Measurements from ENCODE around the gene MYO5B. TPM values are rescaled to one million over a fixed set of nuclear protein-coding genes. Genes with fewer than 3 reads are reported as not detected.

MYO5B gene
- polyA plus RNA-seq, 1 donor from 2014 or later = 0.42 TPM

GRCh38 chr18:50126471-50126870 lies 68.5 kb downstream of the MYO5B start:
- Histone ChIP-seq H3K4me2 (ENCODE audit: low read length) (no peak overlapping the region), H3K79me2 (replicated peaks; ENCODE audit: insufficient read depth, low read length) (no peaks in the 10 kb centered on the region), H3F3A (ENCODE audit: insufficient read depth, low read length, poor library complexity, severe bottlenecking) (no peaks in the 10 kb centered on the region), H3K9me2 (ENCODE audit: insufficient read depth, low read length) (no peaks in the 10 kb centered on the region), H3K36me3 (ENCODE audit: insufficient read depth, low read length) (no peaks in the 10 kb centered on the region), H3K4me3 (ENCODE audit: low read length) (no peak overlapping the region), H3K27ac (ENCODE audit: low read length) (no peak overlapping the region), H2AFZ (ENCODE audit: low read depth, low read length) (no peak overlapping the region), H4K20me1 (ENCODE audit: insufficient read depth) (no peaks in the 10 kb centered on the region), H3K9ac (ENCODE audit: low read length) (no peak overlapping the region), H3K27me3 (ENCODE audit: insufficient read depth, low read depth, low read length) (no peaks in the 10 kb centered on the region), H3K9me3 (ENCODE audit: low read length) (no peaks in the 10 kb centered on the region)
- TF ChIP-seq CTCF (IDR thresholded peaks at IDR 0.05; ENCODE audit: poor library complexity, severe bottlenecking) (no peak), REST (IDR thresholded peaks at IDR 0.05; ENCODE audit: borderline replicate concordance) (no peak), EZH2 (IDR thresholded peaks at IDR 0.05; ENCODE audit: borderline replicate concordance, insufficient read depth, low read length, poor library complexity, severe bottlenecking) (no peak), EP300 (conservative IDR thresholded peaks at IDR 0.05; ENCODE audit: poor library complexity, severe bottlenecking) (no peak), MXI1 (conservative IDR thresholded peaks at IDR 0.05; ENCODE audit: poor library complexity, severe bottlenecking) (no peak), POLR2AphosphoS5 (IDR thresholded peaks at IDR 0.05) (no peak), TAF1 (IDR thresholded peaks at IDR 0.05; ENCODE audit: low read depth) (no peak), SMC3 (conservative IDR thresholded peaks at IDR 0.05; ENCODE audit: poor library complexity) (no peak), RAD21 (conservative IDR thresholded peaks at IDR 0.05) (no peak)

- Histone ChIP-seq H3K79me2 (replicated peaks; ENCODE audit: insufficient read depth, low read length) (no peaks in the 10 kb centered on the region), H3K9me2 (ENCODE audit: insufficient read depth, low read length) (no peaks in the 10 kb centered on the region), H3F3A (ENCODE audit: insufficient read depth, low read length, poor library complexity, severe bottlenecking) (no peaks in the 10 kb centered on the region), H3K4me3 (ENCODE audit: low read length) (no peak overlapping the region), H3K27me3 (ENCODE audit: insufficient read depth, low read depth, low read length) (no peaks in the 10 kb centered on the region), H3K9me3 (ENCODE audit: low read length) (no peaks in the 10 kb centered on the region), H3K27ac (ENCODE audit: low read length) (no peak overlapping the region), H4K20me1 (ENCODE audit: insufficient read depth) (no peaks in the 10 kb centered on the region), H3K4me2 (ENCODE audit: low read length) (no peak overlapping the region), H3K9ac (ENCODE audit: low read length) (no peak overlapping the region), H2AFZ (ENCODE audit: low read depth, low read length) (no peak overlapping the region), H3K36me3 (ENCODE audit: insufficient read depth, low read length) (no peaks in the 10 kb centered on the region)
- TF ChIP-seq EP300 (conservative IDR thresholded peaks at IDR 0.05; ENCODE audit: poor library complexity, severe bottlenecking) (no peak), TAF1 (IDR thresholded peaks at IDR 0.05; ENCODE audit: low read depth) (no peak), SMC3 (conservative IDR thresholded peaks at IDR 0.05; ENCODE audit: poor library complexity) (no peak), CTCF (IDR thresholded peaks at IDR 0.05; ENCODE audit: poor library complexity, severe bottlenecking) (no peak), MXI1 (conservative IDR thresholded peaks at IDR 0.05; ENCODE audit: poor library complexity, severe bottlenecking) (no peak), POLR2AphosphoS5 (IDR thresholded peaks at IDR 0.05) (no peak), REST (IDR thresholded peaks at IDR 0.05; ENCODE audit: borderline replicate concordance) (no peak), EZH2 (IDR thresholded peaks at IDR 0.05; ENCODE audit: borderline replicate concordance, insufficient read depth, low read length, poor library complexity, severe bottlenecking) (no peak), RAD21 (conservative IDR thresholded peaks at IDR 0.05) (no peak)
These were observed 69.5 kb downstream of the MYO5B start for GRCh38 chr18:50125456-50125855.
